ENCODE results near the gene C12orf43. TPM values are rescaled to one million over a fixed set of nuclear protein-coding genes. Genes with fewer than 3 reads are reported as not detected.
A peak's percentile ranks its signal among the peaks of the same experiment; 100 is the strongest.

The C12orf43 gene
- total RNA-seq, 6 donors from 2014 or later, result 12.2 to 19.6 (median 16.0) TPM

DNA sequence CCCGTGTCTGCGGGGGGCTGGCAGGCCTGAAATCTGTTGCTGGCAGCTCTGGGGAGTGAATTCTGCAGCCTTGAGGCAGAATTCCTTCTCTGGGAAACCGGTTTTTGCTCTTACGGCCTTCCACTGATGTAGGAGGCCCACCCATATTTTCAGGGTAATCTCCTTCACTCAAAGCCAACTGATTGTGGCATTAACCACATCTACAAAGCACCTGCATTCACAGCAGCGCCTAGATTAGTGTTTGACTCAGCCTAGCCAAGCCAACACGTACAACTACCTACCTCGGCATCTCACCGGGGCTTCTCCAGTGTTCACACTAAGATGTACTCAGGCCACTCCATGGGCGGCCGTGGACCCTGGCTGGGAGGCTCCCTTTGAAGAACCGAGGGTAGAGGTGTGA, 15.8 kb downstream of the C12orf43 start:
- no peaks in the 10 kb centered on the region for H3K9me3 ChIP-seq
- TF ChIP-seq EP300 (IDR thresholded peaks at IDR 0.05), result no peak
- TF ChIP-seq POLR2A (IDR thresholded peaks at IDR 0.05), result no peak
- TF ChIP-seq, protein P1, sequence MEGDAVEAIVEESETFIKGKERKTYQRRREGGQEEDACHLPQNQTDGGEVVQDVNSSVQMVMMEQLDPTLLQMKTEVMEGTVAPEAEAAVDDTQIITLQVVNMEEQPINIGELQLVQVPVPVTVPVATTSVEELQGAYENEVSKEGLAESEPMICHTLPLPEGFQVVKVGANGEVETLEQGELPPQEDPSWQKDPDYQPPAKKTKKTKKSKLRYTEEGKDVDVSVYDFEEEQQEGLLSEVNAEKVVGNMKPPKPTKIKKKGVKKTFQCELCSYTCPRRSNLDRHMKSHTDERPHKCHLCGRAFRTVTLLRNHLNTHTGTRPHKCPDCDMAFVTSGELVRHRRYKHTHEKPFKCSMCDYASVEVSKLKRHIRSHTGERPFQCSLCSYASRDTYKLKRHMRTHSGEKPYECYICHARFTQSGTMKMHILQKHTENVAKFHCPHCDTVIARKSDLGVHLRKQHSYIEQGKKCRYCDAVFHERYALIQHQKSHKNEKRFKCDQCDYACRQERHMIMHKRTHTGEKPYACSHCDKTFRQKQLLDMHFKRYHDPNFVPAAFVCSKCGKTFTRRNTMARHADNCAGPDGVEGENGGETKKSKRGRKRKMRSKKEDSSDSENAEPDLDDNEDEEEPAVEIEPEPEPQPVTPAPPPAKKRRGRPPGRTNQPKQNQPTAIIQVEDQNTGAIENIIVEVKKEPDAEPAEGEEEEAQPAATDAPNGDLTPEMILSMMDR (IDR thresholded peaks at IDR 0.05), result no peak
- TF ChIP-seq POLR2AphosphoS5 (IDR thresholded peaks at IDR 0.05), result no peak
- peaks cover 0 to 5% (median 0%) of the 10 kb centered on the region in 4 donors for H3K4me1 ChIP-seq
- H3K36me3 ChIP-seq, result peaks cover 7 to 42% (median 33%) of the 10 kb centered on the region in 4 donors
- no peak for DNase-seq
- no peak overlapping the region for H3K27ac ChIP-seq
- H3K4me3 ChIP-seq, result no peak overlapping the region
- 81 to 88% methylated on average over 11 of the region's 11 CpGs for WGBS, 2 donors
- H3K27me3 ChIP-seq, result no peaks in the 10 kb centered on the region
- ATAC-seq (ENCODE audit: low FRiP score in 2 of 2), result no peak

DNA sequence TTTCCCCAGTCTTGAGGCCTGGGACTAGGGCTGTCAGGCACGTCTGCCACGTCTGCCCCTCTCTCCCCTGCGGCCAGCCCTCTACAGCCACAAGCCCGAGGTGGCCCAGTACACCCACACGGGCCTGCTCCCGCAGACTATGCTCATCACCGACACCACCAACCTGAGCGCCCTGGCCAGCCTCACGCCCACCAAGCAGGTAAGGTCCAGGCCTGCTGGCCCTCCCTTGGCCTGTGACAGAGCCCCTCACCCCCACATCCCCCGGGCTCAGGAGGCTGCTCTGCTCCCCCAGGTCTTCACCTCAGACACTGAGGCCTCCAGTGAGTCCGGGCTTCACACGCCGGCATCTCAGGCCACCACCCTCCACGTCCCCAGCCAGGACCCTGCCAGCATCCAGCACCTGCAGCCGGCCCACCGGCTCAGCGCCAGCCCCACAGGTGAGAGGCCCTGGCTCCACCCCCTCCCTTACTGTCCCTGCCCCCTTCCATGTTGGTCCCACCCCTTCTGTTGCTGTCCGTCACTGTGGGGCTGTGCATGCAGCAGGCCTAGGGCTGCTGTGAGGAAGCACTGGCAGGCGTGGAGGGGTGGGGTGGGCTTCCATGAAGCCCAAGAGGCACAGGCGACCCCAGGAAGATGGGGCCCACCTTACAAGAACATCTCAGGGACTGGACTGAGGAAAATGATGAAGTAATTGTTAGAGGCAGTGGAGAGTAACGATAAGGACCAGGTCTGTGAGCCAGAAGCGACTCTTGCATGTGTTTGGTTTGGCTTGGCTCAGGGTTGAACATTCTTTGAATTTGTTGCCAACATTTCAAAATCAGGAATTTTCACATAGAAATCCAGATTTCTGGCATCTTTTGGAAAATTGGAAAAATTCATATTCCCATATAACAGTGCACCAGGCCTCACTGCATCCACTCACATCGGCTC, 16.8 kb downstream of the C12orf43 start:
- Histone ChIP-seq H3K36me3 (peaks cover 7 to 33% (median 27%) of the 10 kb centered on the region in 4 donors), H3K9me3 (no peaks in the 10 kb centered on the region), H3K27me3 (no peaks in the 10 kb centered on the region), H3K27ac (no peak overlapping the region), H3K4me1 (peaks cover 0 to 5% (median 0%) of the 10 kb centered on the region in 4 donors), H3K4me3 (no peak overlapping the region)
- ATAC-seq (ENCODE audit: low FRiP score in 2 of 2), result no peak
- WGBS, 2 donors, result 44 to 51% methylated on average over 13 to 20 of the region's 23 CpGs
- TF ChIP-seq EP300 (IDR thresholded peaks at IDR 0.05) (no peak), POLR2A (IDR thresholded peaks at IDR 0.05) (no peak), POLR2AphosphoS5 (IDR thresholded peaks at IDR 0.05) (no peak)
- TF ChIP-seq, protein P1 (IDR thresholded peaks at IDR 0.05), result no peak
- peak in 1 of 2 donors; percentile 76 for DNase-seq

DNA sequence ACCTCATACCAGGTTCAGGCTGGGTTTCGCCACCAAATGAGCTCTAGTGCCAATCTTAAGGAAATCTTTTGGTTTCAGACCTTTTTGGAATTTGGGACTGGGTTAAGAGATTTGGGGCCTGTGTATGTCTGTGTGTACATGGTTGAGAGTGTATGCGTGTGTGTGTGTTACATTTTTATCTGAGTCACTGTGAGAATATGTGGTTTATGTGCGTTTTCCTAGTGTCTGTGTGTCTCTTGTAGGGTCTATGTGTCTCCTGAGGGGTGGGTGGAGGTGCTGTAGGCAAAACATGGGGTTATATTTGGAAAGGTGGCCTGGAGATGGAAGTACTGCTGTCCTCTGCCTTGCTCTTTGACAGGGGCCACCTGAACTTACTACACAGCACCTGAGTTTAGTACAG, 17.9 kb downstream of the C12orf43 start:
- Histone ChIP-seq H3K36me3 (peaks cover 3 to 23% (median 17%) of the 10 kb centered on the region in 4 donors), H3K27me3 (no peaks in the 10 kb centered on the region), H3K4me3 (no peak overlapping the region), H3K4me1 (peaks cover 0 to 5% (median 0%) of the 10 kb centered on the region in 4 donors), H3K27ac (no peak overlapping the region), H3K9me3 (no peaks in the 10 kb centered on the region)
- TF ChIP-seq, protein P1 (IDR thresholded peaks at IDR 0.05), result no peak
- no peak for TF ChIP-seq POLR2A (IDR thresholded peaks at IDR 0.05)
- no peak for TF ChIP-seq EP300 (IDR thresholded peaks at IDR 0.05)
- TF ChIP-seq POLR2AphosphoS5 (IDR thresholded peaks at IDR 0.05), result no peak
- WGBS, 2 donors, result 72 to 84% methylated on average over 3 of the region's 3 CpGs
- no peak for DNase-seq
- no peak for ATAC-seq (ENCODE audit: low FRiP score in 2 of 2)

DNA sequence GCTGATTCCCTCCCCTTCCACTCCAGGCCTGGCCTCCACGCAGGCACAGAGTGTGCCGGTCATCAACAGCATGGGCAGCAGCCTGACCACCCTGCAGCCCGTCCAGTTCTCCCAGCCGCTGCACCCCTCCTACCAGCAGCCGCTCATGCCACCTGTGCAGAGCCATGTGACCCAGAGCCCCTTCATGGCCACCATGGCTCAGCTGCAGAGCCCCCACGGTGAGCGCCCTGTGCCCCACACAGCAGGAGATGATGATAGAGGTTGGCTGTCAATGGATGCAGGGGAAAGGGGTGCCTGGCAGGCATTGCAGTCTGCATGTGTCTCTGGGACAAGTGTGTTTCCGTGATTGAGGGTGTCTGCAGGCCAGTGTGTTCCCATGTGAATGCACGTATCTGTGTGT, 18.8 kb downstream of the C12orf43 start:
- TF ChIP-seq, protein P1 (IDR thresholded peaks at IDR 0.05), result no peak
- TF ChIP-seq EP300 (IDR thresholded peaks at IDR 0.05) (no peak), POLR2A (IDR thresholded peaks at IDR 0.05) (no peak), POLR2AphosphoS5 (IDR thresholded peaks at IDR 0.05) (no peak)
- ATAC-seq (ENCODE audit: low FRiP score in 2 of 2) (peak in 1 of 2 donors; percentile 3), DNase-seq (no peak)
- Histone ChIP-seq H3K36me3 (peaks cover 3 to 15% (median 9%) of the 10 kb centered on the region in 4 donors), H3K4me3 (no peak overlapping the region), H3K27me3 (no peaks in the 10 kb centered on the region), H3K27ac (no peak overlapping the region), H3K4me1 (peaks cover 0 to 5% (median 0%) of the 10 kb centered on the region in 4 donors), H3K9me3 (no peaks in the 10 kb centered on the region)
- WGBS, 2 donors, result 61 to 84% methylated on average over 3 to 9 of the region's 9 CpGs

All from upper lobe of left lung (tissue), 6 donors.